ENCODE results near the gene FOXA3. TPM values are rescaled to one million over a fixed set of nuclear protein-coding genes. Genes with fewer than 3 reads are reported as not detected.

The FOXA3 gene
- total RNA-seq, 4 donors from 2014 or later: 0.12 TPM; not detected in 3

- WGBS, 2 donors: 86 to 89% methylated on average over 7 of the region's 7 CpGs
- intact Hi-C loops (cut with DNase I; ENCODE audit: low total_unique reads): no loop called here
- TF ChIP-seq, protein P1, sequence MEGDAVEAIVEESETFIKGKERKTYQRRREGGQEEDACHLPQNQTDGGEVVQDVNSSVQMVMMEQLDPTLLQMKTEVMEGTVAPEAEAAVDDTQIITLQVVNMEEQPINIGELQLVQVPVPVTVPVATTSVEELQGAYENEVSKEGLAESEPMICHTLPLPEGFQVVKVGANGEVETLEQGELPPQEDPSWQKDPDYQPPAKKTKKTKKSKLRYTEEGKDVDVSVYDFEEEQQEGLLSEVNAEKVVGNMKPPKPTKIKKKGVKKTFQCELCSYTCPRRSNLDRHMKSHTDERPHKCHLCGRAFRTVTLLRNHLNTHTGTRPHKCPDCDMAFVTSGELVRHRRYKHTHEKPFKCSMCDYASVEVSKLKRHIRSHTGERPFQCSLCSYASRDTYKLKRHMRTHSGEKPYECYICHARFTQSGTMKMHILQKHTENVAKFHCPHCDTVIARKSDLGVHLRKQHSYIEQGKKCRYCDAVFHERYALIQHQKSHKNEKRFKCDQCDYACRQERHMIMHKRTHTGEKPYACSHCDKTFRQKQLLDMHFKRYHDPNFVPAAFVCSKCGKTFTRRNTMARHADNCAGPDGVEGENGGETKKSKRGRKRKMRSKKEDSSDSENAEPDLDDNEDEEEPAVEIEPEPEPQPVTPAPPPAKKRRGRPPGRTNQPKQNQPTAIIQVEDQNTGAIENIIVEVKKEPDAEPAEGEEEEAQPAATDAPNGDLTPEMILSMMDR (IDR thresholded peaks at IDR 0.05): no peak
- no peak for TF ChIP-seq POLR2A (IDR thresholded peaks at IDR 0.05)
- DNase-seq (ENCODE audit: low spot score in 2 of 2): no peak
- no peak overlapping the region for H3K4me3 ChIP-seq (ENCODE audit: low read depth, poor library complexity, severe bottlenecking)
Observed at GRCh38 chr19:45834970-45835369, 29.2 kb upstream of the FOXA3 start.

- WGBS, 2 donors: 95 to 98% methylated on average over 14 of the region's 14 CpGs
- intact Hi-C loops (cut with DNase I; ENCODE audit: low total_unique reads): no loop called here
- TF ChIP-seq, protein P1 (IDR thresholded peaks at IDR 0.05): no peak
- TF ChIP-seq POLR2A (IDR thresholded peaks at IDR 0.05): no peak
- DNase-seq (ENCODE audit: low spot score in 2 of 2): no peak
- H3K4me3 ChIP-seq (ENCODE audit: low read depth, poor library complexity, severe bottlenecking): no peak overlapping the region
Observed at GRCh38 chr19:45842198-45842597, 21.9 kb upstream of the FOXA3 start.

DNA sequence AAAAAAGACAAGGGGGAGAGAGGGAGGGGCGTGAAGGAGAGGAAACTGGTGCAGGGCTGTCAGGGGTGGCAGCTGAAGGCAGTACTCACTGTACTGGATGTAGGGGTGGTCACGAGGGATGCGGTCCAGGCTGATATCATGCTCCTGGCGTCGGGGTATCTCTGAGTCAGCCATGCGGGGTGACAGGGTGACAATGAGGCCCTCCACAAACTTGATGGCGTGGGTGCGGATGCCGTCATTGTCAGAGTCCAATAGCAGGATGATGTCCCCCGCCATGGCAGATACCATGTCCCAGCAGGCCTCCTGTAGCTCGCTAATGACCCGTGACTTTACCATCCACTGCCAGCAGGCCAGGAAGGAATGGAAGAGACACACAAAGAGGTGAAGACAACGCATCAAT, 16.5 kb upstream of the FOXA3 start:
- WGBS, 2 donors: 94 to 95% methylated on average over 13 of the region's 13 CpGs
- TF ChIP-seq, protein P1 (IDR thresholded peaks at IDR 0.05): no peak
- TF ChIP-seq POLR2A (IDR thresholded peaks at IDR 0.05): no peak
- DNase-seq (ENCODE audit: low spot score in 2 of 2): no peak
- H3K4me3 ChIP-seq (ENCODE audit: low read depth, poor library complexity, severe bottlenecking): no peak overlapping the region
- intact Hi-C loops (cut with DNase I; ENCODE audit: low total_unique reads): no loop called here

DNA sequence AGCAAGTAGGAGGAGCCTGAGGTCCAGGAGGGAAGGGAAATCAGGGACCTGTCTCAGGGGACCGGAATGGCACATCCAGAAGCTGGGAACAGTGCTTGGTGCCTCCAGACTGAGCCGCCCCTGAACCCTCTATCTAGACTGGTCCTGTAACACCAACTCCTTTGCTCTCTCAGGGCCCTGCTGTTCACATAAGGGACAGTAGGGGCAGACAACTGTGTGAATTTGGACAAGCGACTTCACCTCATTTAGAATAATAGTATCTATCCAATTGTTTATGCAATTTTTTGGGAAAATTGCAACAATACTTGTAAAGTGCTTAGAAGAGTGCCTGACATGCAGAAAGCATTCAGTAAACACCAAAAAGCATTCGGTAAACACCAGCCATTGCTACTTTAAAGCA, 15.2 kb upstream of the FOXA3 start:
- 96 to 97% methylated on average over 4 of the region's 4 CpGs for WGBS, 2 donors
- no peak overlapping the region for H3K4me3 ChIP-seq (ENCODE audit: low read depth, poor library complexity, severe bottlenecking)
- DNase-seq (ENCODE audit: low spot score in 2 of 2): no peak
- TF ChIP-seq, protein P1 (IDR thresholded peaks at IDR 0.05): no peak
- no peak for TF ChIP-seq POLR2A (IDR thresholded peaks at IDR 0.05)
- intact Hi-C loops (cut with DNase I; ENCODE audit: low total_unique reads): no loop called here

DNA sequence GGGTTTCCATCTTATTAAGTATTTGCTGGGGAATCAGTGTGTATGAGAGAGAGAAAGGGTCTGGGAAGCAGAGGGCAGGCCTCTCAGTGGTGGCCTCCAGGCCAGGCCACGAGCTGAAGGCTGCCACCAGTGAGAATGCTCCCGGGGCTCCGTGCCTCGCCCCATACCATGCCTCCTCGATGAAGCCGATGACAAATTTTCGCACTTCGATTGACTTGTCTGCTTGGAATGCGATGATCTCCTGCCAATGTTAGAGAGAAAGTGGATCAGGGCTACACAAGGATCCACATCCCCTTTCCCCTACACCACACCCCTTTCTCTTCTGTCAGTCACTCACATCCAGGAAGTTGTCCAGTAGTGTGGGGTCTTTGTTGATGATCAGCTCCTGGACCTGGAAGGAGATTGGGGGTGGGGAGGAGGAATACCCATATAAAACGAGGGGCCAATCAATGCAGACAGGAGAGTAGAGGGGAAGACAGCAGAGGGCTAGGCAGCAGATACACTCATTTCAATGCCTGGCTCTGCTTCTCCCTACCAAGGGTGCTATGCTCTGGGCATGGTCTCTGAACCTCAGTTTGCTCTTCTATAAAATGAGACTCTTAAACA, 11.9 kb upstream of the FOXA3 start:
- 89 to 90% methylated on average over 10 of the region's 10 CpGs for WGBS, 2 donors
- H3K4me3 ChIP-seq (ENCODE audit: low read depth, poor library complexity, severe bottlenecking): no peak overlapping the region
- no peak for DNase-seq (ENCODE audit: low spot score in 2 of 2)
- intact Hi-C loops (cut with DNase I; ENCODE audit: low total_unique reads): no loop called here
- TF ChIP-seq POLR2A (IDR thresholded peaks at IDR 0.05): no peak
- TF ChIP-seq, protein P1 (IDR thresholded peaks at IDR 0.05): no peak

GRCh38 chr19:45852983-45853382, 11.1 kb upstream of the FOXA3 start:
- no peak overlapping the region for H3K4me3 ChIP-seq (ENCODE audit: low read depth, poor library complexity, severe bottlenecking)
- no peak for TF ChIP-seq POLR2A (IDR thresholded peaks at IDR 0.05)
- TF ChIP-seq, protein P1 (IDR thresholded peaks at IDR 0.05): no peak
- intact Hi-C loops (cut with DNase I; ENCODE audit: low total_unique reads): no loop called here
- 57 to 66% methylated on average over 6 to 7 of the region's 7 CpGs for WGBS, 2 donors
- DNase-seq (ENCODE audit: low spot score in 2 of 2): no peak
